AG04450 (cell line): ENCODE data around the gene STYXL1. TPM values are rescaled to one million over a fixed set of nuclear protein-coding genes. Genes with fewer than 3 reads are reported as not detected.
"Not testable (repeated sequence)": the region's sequence is repeated elsewhere in the genome, so short reads cannot be mapped to it uniquely, and the experiment has no call there.

ENCODE experiments used
- CTCF ChIA-PET: fragments of 300-600, 350-600 bp; formaldehyde crosslinking; extraction: SDS; loops from one replicate; lab custom pipeline; 2022; ENCODE audit warnings: antibody characterized with exemption, inconsistent platforms; lab: Charles Lee
- POLR2A ChIA-PET: fragments of 350-600 bp; formaldehyde crosslinking; extraction: SDS; loops from one replicate; lab custom pipeline; 2021; ENCODE audit warnings: antibody characterized with exemption, inconsistent platforms; lab: Yijun Ruan, JAX
- DNase-seq: peaks from one replicate; pipeline ENCODE4 v3.0.0-alpha.2; 2011; ENCODE audit warnings: low read depth, low spot score
- H3K27ac ChIP-seq: one replicate; pipeline ENCODE4 v1.5.1; 2012; ENCODE audit warnings: low read depth, low read length, control low read depth
- H3K27me3 ChIP-seq: one replicate; pipeline ENCODE4 v1.6.0; 2012; ENCODE audit warnings: low read length; ENCODE audit not compliant: control insufficient read depth, insufficient read depth
- H3K4me3 ChIP-seq: 2 replicates; pipeline ENCODE4 v1.5.1; 2011; ENCODE audit warnings: mild to moderate bottlenecking, low read depth, low read length, control low read depth
- H3K9me3 ChIP-seq: 2 replicates; pipeline ENCODE4 v1.5.1; 2012; ENCODE audit warnings: low read length; ENCODE audit not compliant: control insufficient read depth, insufficient read depth
- CTCF ChIP-seq: IDR thresholded peaks from 2 replicates; pipeline ENCODE4 v1.5.1; 2011; ENCODE audit warnings: low read depth, low read length, control low read depth, inconsistent platforms
- polyA plus RNA-seq: library from polyadenylated mRNA; depleted of rRNA; stranded (reverse); fragments of >200 nt; gene quantifications from 2 replicates; pipeline ENCODE4 v1.2.3, GENCODE V29; 2011

Gene STYXL1
- polyA plus RNA-seq, 1 experiment = 77.0 TPM

GRCh38 chr7:76056241-76056640 is 8.4 kb upstream of the STYXL1 start:
- CTCF ChIA-PET = interaction anchor here (1.2 kb wide), 1 partner anchor 122 kb away, joined by 3 read pairs; no protein-coding TSS in a partner anchor
- Histone ChIP-seq H3K9me3 (no peaks in the 10 kb centered on the region), H3K27ac (no peak overlapping the region), H3K27me3 (no peaks in the 10 kb centered on the region), H3K4me3 (no peak overlapping the region)
- POLR2A ChIA-PET = interaction anchor here (0.6 to 0.7 kb wide), 2 partner anchors 10 to 25 kb away, joined by 4 to 7 read pairs; no protein-coding TSS in a partner anchor
- DNase-seq = no peak
- TF ChIP-seq CTCF = no peak

GRCh38 chr7:76054123-76055120 is 6.6 kb upstream of the STYXL1 start:
- ChIA-PET POLR2A (interaction anchor here (0.9 to 1.2 kb wide), 3 partner anchors 13 to 33 kb away, joined by 3 to 8 read pairs (median 4); no protein-coding TSS in a partner anchor), CTCF (no interaction called here)
- no peaks in the 10 kb centered on the region for H3K9me3 ChIP-seq
- DNase-seq = peak; percentile 44
- no peak overlapping the region for H3K4me3 ChIP-seq
- no peak for TF ChIP-seq CTCF
- peak overlapping the region; percentile 89 for H3K27ac ChIP-seq
- H3K27me3 ChIP-seq = no peaks in the 10 kb centered on the region

GRCh38 chr7:76053461-76053860 is 5.7 kb upstream of the STYXL1 start:
- TF ChIP-seq CTCF = no peak
- ChIA-PET POLR2A (interaction anchor here (1.2 kb wide), 1 partner anchor 34 kb away, joined by 4 read pairs; no protein-coding TSS in a partner anchor), CTCF (interaction anchor here (1.3 kb wide), 1 partner anchor 16 kb away, joined by 3 read pairs; no protein-coding TSS in a partner anchor)

GRCh38 chr7:76052681-76053080 is 4.9 kb upstream of the STYXL1 start:
- CTCF ChIA-PET = interaction anchor here (0.6 to 1.3 kb wide), 4 partner anchors 17 to 261 kb away, joined by 3 to 5 read pairs (median 4); no protein-coding TSS in a partner anchor
- not testable (repeated sequence) for H3K27ac ChIP-seq
- POLR2A ChIA-PET = interaction anchor here (0.6 kb wide), 1 partner anchor 14 kb away, joined by 5 read pairs; no protein-coding TSS in a partner anchor

More at GRCh38 chr7:76053461-76053860, 5.7 kb upstream of the STYXL1 start:
- Histone ChIP-seq H3K27ac (peak overlapping the region; percentile 89), H3K9me3 (no peaks in the 10 kb centered on the region), H3K27me3 (no peaks in the 10 kb centered on the region), H3K4me3 (no peak overlapping the region)
- no peak for DNase-seq

GRCh38 chr7:76051840-76052239 is 4.0 kb upstream of the STYXL1 start:
- Histone ChIP-seq H3K4me3 (no peak overlapping the region), H3K9me3 (no peaks in the 10 kb centered on the region; the same call in 1 of the 2 replicates), H3K27me3 (no peaks in the 10 kb centered on the region), H3K27ac (no peak overlapping the region)
- no peak for DNase-seq
- ChIA-PET POLR2A (interaction anchor here (0.7 kb wide), 3 partner anchors 18 to 236 kb away, joined by 4 to 11 read pairs (median 4); no protein-coding TSS in a partner anchor), CTCF (interaction anchor here (1.3 kb wide), 1 partner anchor 17 kb away, joined by 3 read pairs; no protein-coding TSS in a partner anchor)
- no peak for TF ChIP-seq CTCF

More at GRCh38 chr7:76052681-76053080, 4.9 kb upstream of the STYXL1 start:
- H3K27me3 ChIP-seq, H3K4me3 ChIP-seq, H3K9me3 ChIP-seq, DNase-seq: not testable (repeated sequence)
